Activated T-helper 1 cell treated with anti-CD3 and anti-CD28 coated beads, Interleukin-12 subunit alpha, Interleukin-12 subunit beta, Interleukin-2, Interleukin-4 antibody, amounts not matched to agents 30 ng/mL and 10 ng/mL and 1 ng/mL, durations not matched to agents 14 hours and 24 hours and 36 hours (primary cell): Measurements from ENCODE around the gene SCFD2. TPM values are rescaled to one million over a fixed set of nuclear protein-coding genes. Genes with fewer than 3 reads are reported as not detected.
"Not testable (repeated sequence)": the region's sequence is repeated elsewhere in the genome, so short reads cannot be mapped to it uniquely, and the experiment has no call there.

Experiments
- DNase-seq: peaks from one replicate; pipeline ENCODE4 v3.0.0; 2021; ENCODE audit warnings: low spot score
- H3K27ac Mint-ChIP-seq: one replicate; pipeline ENCODE4 v1.8.0; 2021; ENCODE audit warnings: mild to moderate bottlenecking, mixed read lengths
- H3K27me3 Mint-ChIP-seq: one replicate; pipeline ENCODE4 v1.8.0; 2022; ENCODE audit warnings: mild to moderate bottlenecking, moderate library complexity, mixed read lengths; ENCODE audit not compliant: insufficient read depth
- H3K36me3 Mint-ChIP-seq: one replicate; pipeline ENCODE4 v1.8.0; 2021; ENCODE audit warnings: low read depth, mixed read lengths
- H3K4me1 Mint-ChIP-seq: one replicate; pipeline ENCODE4 v1.8.0; 2021; ENCODE audit warnings: low read depth, mixed read lengths
- H3K4me3 Mint-ChIP-seq: one replicate; pipeline ENCODE4 v1.8.0; 2021; ENCODE audit warnings: mild to moderate bottlenecking, moderate library complexity, mixed read lengths
- H3K9me3 Mint-ChIP-seq: one replicate; pipeline ENCODE4 v1.8.0; 2021; ENCODE audit warnings: mixed read lengths
- intact Hi-C: fragments of 100-400 bp; cut with micrococcal nuclease; formaldehyde crosslinking; loops from one replicate; pipeline ENCODE4 v1.15.1; 2024
- total RNA-seq: library from RNA; stranded (reverse); gene quantifications from 2 replicates; pipeline ENCODE4 v1.2.3, GENCODE V29; 2022

The SCFD2 gene
- total RNA-seq, 1 donor from 2014 or later: 40.5 TPM

DNA sequence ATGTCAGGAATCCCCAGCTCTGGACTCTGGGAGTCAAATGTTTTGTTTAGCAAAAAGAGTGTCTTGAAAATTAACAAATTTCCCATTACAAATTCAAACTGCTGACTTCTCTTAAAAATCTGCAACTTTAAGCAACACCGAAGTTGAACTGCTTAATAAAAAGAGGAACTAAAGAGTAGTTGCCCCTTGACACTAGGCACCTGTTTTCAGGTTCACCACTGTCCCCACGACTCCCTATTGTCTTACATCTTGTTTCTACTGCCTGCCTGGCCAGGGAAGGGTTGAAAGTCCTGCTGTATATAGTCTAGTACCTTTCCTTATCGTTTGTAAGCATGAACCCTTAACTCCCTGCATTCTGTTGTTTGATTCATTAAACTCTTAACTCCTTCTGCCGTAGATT is 173.9 kb downstream of the SCFD2 start:
- Mint-ChIP-seq H3K4me1 (peaks cover 3% of the 10 kb centered on the region), H3K27me3 (no peaks in the 10 kb centered on the region), H3K4me3 (no peak overlapping the region), H3K27ac (no peak overlapping the region), H3K36me3 (no peaks in the 10 kb centered on the region), H3K9me3 (no peaks in the 10 kb centered on the region)
- DNase-seq: no peak
- intact Hi-C loops: loop anchor here (10.0 kb wide), 2 partner anchors 253 to 903 kb away; no protein-coding TSS in a partner anchor

DNA sequence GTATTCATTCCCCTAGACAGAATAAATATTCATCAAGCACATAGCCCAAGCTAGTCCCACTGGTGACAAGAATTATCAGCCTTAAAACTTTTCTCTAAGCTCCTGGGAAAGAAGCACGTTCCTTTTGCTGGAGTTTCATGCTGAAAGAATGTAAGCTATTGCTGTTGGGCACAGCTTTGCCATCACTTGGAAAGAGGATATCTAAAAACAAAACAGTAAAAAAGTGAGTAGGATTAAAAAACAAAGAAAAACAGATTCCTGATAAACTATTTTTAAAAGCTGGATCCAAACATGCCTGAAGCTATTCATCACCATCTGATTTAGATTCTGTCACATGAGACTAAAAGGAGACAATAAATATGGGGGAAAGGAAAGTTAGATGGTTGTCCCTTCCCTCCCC is 176.8 kb downstream of the SCFD2 start:
- no peaks in the 10 kb centered on the region for H3K36me3 Mint-ChIP-seq
- no peaks in the 10 kb centered on the region for H3K9me3 Mint-ChIP-seq
- no peaks in the 10 kb centered on the region for H3K27me3 Mint-ChIP-seq
- H3K4me1 Mint-ChIP-seq: no peaks in the 10 kb centered on the region
- no peak overlapping the region for H3K27ac Mint-ChIP-seq
- H3K4me3 Mint-ChIP-seq: no peak overlapping the region
- DNase-seq: no peak
- intact Hi-C loops: no loop called here

DNA sequence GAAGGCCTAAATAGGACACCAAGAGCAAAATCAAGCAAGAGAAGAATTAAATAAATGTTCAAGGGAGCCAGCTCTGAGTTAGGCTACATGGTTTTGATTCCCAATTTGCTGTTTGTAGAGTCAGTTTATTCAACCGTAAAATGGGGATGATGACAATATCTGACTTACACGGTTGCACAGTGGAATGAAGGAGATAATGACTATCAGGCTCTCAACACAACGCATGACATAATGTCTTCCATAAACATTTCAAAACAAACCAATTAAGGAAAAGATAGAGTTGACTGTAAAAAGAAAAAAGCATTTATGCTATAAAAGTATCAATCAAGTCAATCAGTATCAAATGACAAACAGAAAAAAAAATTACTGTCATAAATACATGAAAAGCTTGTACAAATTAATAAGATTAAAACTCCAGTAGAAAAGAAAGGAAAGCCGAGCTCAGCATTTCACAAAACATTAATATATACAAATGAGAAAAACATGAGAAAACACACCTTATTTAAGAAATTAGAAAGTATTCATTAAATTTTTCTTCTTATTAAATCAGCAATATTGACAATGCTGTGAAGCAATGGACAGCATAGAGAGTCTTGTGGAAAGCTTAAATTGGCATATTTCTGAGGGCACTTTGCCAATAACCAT is 179.0 kb downstream of the SCFD2 start:
- Mint-ChIP-seq H3K27ac (no peak overlapping the region), H3K4me1 (no peaks in the 10 kb centered on the region), H3K27me3 (no peaks in the 10 kb centered on the region), H3K36me3 (peaks cover 3% of the 10 kb centered on the region), H3K4me3 (no peak overlapping the region), H3K9me3 (peaks cover 4% of the 10 kb centered on the region)
- DNase-seq: no peak
- intact Hi-C loops: no loop called here

DNA sequence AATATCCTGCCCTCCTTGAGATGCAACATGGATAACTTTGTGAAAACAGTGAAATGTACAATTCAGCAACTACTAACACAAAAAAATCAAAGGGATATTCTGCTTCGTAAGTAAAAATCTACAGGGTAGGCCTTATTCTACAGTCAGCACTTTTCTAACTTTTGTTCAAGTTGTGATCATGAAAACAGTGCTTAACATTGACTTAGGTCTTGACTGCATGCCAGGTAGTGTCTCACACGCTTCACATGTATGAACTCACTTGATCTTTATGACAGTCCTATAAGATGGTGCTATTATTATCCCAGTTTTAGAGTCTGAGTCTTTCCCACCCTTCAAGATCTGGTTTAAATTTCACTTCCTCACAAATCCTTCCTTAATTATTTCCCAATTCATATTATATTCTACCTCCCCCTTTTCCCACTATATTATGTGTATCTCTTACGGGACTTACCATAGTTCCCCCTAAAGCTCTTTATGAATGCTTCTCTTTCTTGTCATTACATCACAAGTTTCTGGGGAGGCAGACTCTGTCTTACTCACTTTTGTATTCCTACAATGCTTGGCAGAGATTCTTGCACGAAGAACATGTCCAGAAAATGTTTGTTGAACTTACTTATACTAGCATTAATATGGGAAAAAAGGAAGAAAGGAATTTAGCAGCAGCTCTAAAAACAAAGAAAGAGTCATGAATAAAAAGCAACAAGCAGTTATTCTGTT is 179.8 kb downstream of the SCFD2 start:
- DNase-seq: no peak
- no peak overlapping the region for H3K4me3 Mint-ChIP-seq
- no peaks in the 10 kb centered on the region for H3K4me1 Mint-ChIP-seq
- intact Hi-C loops: no loop called here
- H3K27ac Mint-ChIP-seq: no peak overlapping the region
- H3K27me3 Mint-ChIP-seq: no peaks in the 10 kb centered on the region
- H3K9me3 Mint-ChIP-seq: peaks cover 4% of the 10 kb centered on the region
- H3K36me3 Mint-ChIP-seq: peaks cover 3% of the 10 kb centered on the region

- Mint-ChIP-seq H3K36me3 (peaks cover 3% of the 10 kb centered on the region), H3K27ac (no peak overlapping the region), H3K4me3 (no peak overlapping the region), H3K27me3 (peaks cover 2% of the 10 kb centered on the region), H3K9me3 (peaks cover 6% of the 10 kb centered on the region), H3K4me1 (no peaks in the 10 kb centered on the region)
- intact Hi-C loops: no loop called here
- no peak for DNase-seq
These were observed 182.1 kb downstream of the SCFD2 start for GRCh38 chr4:53183754-53184153.

GRCh38 chr4:53177751-53178150 is 188.1 kb downstream of the SCFD2 start:
- H3K4me1 Mint-ChIP-seq, H3K36me3 Mint-ChIP-seq, intact Hi-C loops: not testable (repeated sequence)

DNA sequence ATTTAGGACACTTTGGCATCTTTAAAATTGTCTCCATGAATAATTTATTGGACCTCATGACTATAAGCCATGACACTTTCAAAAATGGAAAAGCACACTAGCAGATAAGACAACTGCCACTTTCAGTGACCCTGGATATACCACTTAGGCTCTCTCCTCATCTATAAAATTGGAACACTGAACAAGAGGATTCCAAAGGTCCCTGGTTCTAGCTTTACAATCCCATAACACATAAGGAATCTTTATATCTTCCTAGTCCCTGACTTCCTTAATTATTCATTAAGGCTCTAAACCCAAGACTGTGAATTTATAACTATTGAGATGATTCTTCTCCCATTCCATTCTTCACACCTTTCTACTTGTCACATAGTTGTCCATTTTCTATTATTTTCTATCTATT is 190.2 kb downstream of the SCFD2 start:
- H3K9me3 Mint-ChIP-seq: peaks cover 29% of the 10 kb centered on the region
- H3K27me3 Mint-ChIP-seq: peaks cover 2% of the 10 kb centered on the region
- peaks cover 7% of the 10 kb centered on the region for H3K36me3 Mint-ChIP-seq
- H3K27ac Mint-ChIP-seq: no peak overlapping the region
- H3K4me1 Mint-ChIP-seq: peaks cover 9% of the 10 kb centered on the region
- DNase-seq: no peak
- H3K4me3 Mint-ChIP-seq: no peak overlapping the region
- intact Hi-C loops: no loop called here

More at GRCh38 chr4:53177751-53178150, 188.1 kb downstream of the SCFD2 start:
- DNase-seq, H3K27ac Mint-ChIP-seq, H3K4me3 Mint-ChIP-seq, H3K27me3 Mint-ChIP-seq: not testable (repeated sequence)
- H3K9me3 Mint-ChIP-seq: peaks cover 22% of the 10 kb centered on the region

DNA sequence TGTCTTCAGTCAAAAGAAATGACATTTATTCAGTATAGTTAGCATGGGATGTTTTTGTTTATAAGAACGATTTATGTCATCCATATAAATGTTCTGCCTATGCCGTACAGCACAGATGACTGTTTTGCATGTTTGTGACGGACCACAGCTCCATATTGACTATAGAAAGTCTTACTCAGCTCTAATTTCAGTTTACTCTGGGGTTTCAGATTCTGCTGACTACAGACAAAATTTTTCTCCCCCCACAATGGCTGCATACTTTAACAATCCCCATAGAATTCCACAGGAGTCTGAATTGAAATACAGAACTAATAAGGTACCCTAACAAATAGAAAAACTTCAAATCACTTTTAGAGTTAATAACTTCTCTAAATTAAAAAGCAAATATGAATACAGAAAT is 191.0 kb downstream of the SCFD2 start:
- intact Hi-C loops: no loop called here
- Mint-ChIP-seq H3K4me1 (peaks cover 9% of the 10 kb centered on the region), H3K27me3 (peaks cover 2% of the 10 kb centered on the region), H3K27ac (no peak overlapping the region), H3K36me3 (peaks cover 7% of the 10 kb centered on the region), H3K4me3 (no peak overlapping the region), H3K9me3 (peaks cover 29% of the 10 kb centered on the region)
- DNase-seq: no peak

GRCh38 chr4:53173576-53173975 is 192.3 kb downstream of the SCFD2 start:
- Mint-ChIP-seq H3K4me3 (no peak overlapping the region), H3K36me3 (peaks cover 7% of the 10 kb centered on the region), H3K27me3 (no peaks in the 10 kb centered on the region), H3K4me1 (peaks cover 9% of the 10 kb centered on the region), H3K27ac (no peak overlapping the region), H3K9me3 (peaks cover 25% of the 10 kb centered on the region)
- DNase-seq: no peak
- intact Hi-C loops: no loop called here

DNA sequence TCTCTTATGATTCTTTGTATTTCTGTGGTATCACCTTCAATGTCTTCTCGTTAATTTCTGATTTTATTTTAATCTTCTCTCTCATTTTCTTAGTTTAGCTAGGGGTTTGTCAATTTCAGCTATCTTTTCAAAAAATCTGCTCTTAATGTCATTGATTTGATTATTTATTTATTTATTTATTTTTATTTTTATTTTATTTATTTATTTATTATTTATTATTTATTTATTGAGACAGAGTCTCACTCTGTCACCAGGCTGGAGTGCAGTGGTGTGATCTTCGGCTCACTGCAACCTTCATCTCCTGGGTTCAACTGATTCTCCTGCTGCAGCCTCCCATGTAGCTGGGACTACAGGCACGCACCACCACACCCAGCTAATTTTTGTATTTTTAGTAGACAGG is 194.1 kb downstream of the SCFD2 start:
- Mint-ChIP-seq H3K27me3 (no peaks in the 10 kb centered on the region), H3K4me1 (peaks cover 9% of the 10 kb centered on the region), H3K27ac (no peak overlapping the region), H3K9me3 (peaks cover 24% of the 10 kb centered on the region), H3K36me3 (peaks cover 5% of the 10 kb centered on the region), H3K4me3 (no peak overlapping the region)
- intact Hi-C loops: no loop called here
- no peak for DNase-seq

GRCh38 chr4:53169695-53170617 is 195.9 kb downstream of the SCFD2 start:
- Mint-ChIP-seq H3K27ac (no peak overlapping the region), H3K4me3 (no peak overlapping the region), H3K36me3 (peaks cover 5% of the 10 kb centered on the region), H3K9me3 (peaks cover 29% of the 10 kb centered on the region), H3K27me3 (no peaks in the 10 kb centered on the region), H3K4me1 (peaks cover 4% of the 10 kb centered on the region)
- no peak for DNase-seq
- intact Hi-C loops: no loop called here

DNA sequence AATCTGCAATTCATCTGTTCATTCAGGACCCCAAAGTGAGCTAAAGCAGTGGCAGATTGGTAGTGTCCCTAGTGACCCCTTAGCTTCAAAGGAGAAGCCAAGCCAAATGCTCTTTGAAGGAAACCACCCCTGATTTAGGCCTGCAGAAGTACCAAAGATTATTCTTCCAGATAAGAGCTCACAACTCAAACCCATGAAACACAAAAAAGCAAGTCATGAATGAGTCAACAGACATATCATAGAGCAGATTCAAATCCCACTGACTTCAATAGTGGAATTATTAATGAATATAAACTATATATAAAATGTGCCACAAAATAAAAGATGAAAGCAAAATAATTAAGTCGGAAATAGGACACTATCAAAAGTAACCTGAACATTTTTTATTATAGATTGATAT is 197.6 kb downstream of the SCFD2 start:
- H3K27ac Mint-ChIP-seq: no peak overlapping the region
- H3K36me3 Mint-ChIP-seq: peaks cover 2% of the 10 kb centered on the region
- H3K4me3 Mint-ChIP-seq: no peak overlapping the region
- peaks cover 19% of the 10 kb centered on the region for H3K9me3 Mint-ChIP-seq
- H3K4me1 Mint-ChIP-seq: no peaks in the 10 kb centered on the region
- H3K27me3 Mint-ChIP-seq: no peaks in the 10 kb centered on the region
- intact Hi-C loops: no loop called here
- DNase-seq: no peak

DNA sequence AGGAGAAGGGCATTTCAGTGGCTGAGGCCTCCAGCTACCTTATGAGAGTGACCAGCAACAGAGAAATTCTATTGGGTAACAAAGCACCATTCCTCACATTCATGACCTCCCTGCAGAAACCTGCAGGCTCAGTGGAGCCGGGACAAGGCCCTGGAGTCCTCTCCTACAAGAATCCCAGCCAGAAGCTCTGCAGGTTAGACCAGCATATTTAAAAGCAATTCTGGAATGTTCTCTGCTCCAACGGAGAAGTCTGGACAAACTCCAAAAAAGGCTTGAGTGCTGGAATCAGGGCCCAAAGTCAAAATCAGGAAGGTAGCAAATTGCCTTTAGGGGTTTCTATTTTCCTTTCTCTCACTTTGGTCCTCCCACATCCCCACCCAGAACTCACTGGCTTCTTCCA is 202.9 kb downstream of the SCFD2 start:
- Mint-ChIP-seq H3K27me3 (no peaks in the 10 kb centered on the region), H3K36me3 (peaks cover 2% of the 10 kb centered on the region), H3K4me1 (no peaks in the 10 kb centered on the region), H3K27ac (no peak overlapping the region), H3K4me3 (no peak overlapping the region), H3K9me3 (peaks cover 9% of the 10 kb centered on the region)
- DNase-seq: no peak
- intact Hi-C loops: no loop called here
